Left ventricle myocardium inferior (tissue), 1 donor: ENCODE data around the gene ASB9. TPM values are rescaled to one million over a fixed set of nuclear protein-coding genes. Genes with fewer than 3 reads are reported as not detected.

Experiments used
- DNase-seq: peaks from one replicate; pipeline ENCODE4 v3.0.0-alpha.2; 2020
- H3K27ac ChIP-seq: fragments of 200-600 bp; replicated peaks from 2 replicates; pipeline ENCODE4 v1.8.0; 2021
- H3K27me3 ChIP-seq: fragments of 200-600 bp; 2 replicates; pipeline ENCODE4 v1.8.0; 2021; ENCODE audit warnings: low read depth
- H3K36me3 ChIP-seq: fragments of 200-600 bp; 2 replicates; pipeline ENCODE4 v1.8.0; 2021
- H3K4me1 ChIP-seq: fragments of 200-600 bp; 2 replicates; pipeline ENCODE4 v1.8.0; 2021
- H3K4me3 ChIP-seq: fragments of 200-600 bp; 2 replicates; pipeline ENCODE4 v1.8.0; 2021; ENCODE audit warnings: mild to moderate bottlenecking, moderate library complexity
- H3K9me3 ChIP-seq: fragments of 200-600 bp; replicated peaks from 2 replicates; pipeline ENCODE4 v1.8.0; 2021
- CTCF ChIP-seq: fragments of 200-600 bp; IDR thresholded peaks from 2 replicates; pipeline ENCODE4 v1.8.0; 2021; ENCODE audit warnings: antibody characterized with exemption, mild to moderate bottlenecking, borderline replicate concordance
- intact Hi-C: fragments of 100-400 bp; cut with micrococcal nuclease; formaldehyde crosslinking; loops from one replicate; pipeline ENCODE4 v1.11.0; 2022
- total RNA-seq: library from RNA; stranded (reverse); fragmentation: NEBNext Ultra II Directional; extraction: Animal tissue kit (Norgen Biotek cat#: 25700); gene quantifications from one replicate; pipeline ENCODE4 v1.2.1, GENCODE V29; 2021
- donor health status: DM: no; HTN: yes; CAD: no; lungs with severe emphysema.

Gene ASB9
- total RNA-seq, 1 donor from 2014 or later = 1.3 TPM

GRCh38 chrX:15269120-15269519 is 763 bp downstream of the ASB9 start:
- TF ChIP-seq CTCF = no peak
- Histone ChIP-seq H3K9me3 (no peaks in the 10 kb centered on the region), H3K4me1 (no peaks in the 10 kb centered on the region), H3K27ac (no peak overlapping the region), H3K27me3 (no peaks in the 10 kb centered on the region), H3K36me3 (no peaks in the 10 kb centered on the region), H3K4me3 (peak overlapping the region; percentile 49)
- no peak for DNase-seq
- intact Hi-C loops = no loop called here

DNA sequence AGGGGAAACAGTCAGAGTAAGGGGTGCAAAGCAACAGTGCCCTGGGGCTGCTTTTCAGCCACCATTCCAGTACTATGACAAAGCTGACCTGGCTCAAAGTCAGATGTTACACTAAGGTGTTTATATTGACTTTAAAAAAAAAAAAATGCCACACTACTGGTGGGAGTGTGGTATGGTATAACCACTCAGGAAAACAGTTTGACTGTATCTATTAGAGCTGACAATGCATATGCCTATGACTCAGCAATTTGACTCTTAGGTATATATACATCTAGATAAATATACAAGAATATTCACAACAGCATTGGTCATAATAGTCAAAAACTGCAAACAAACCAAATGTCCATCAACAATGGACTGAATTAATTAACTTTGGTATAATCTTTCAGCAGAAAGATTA is 15.0 kb downstream of the ASB9 start:
- Histone ChIP-seq H3K27me3 (no peaks in the 10 kb centered on the region), H3K36me3 (no peaks in the 10 kb centered on the region), H3K27ac (no peak overlapping the region), H3K9me3 (no peaks in the 10 kb centered on the region), H3K4me3 (no peak overlapping the region), H3K4me1 (no peaks in the 10 kb centered on the region)
- intact Hi-C loops = no loop called here
- DNase-seq = no peak
- TF ChIP-seq CTCF = no peak

- H3K4me1 ChIP-seq = no peaks in the 10 kb centered on the region
- no peak for TF ChIP-seq CTCF
- DNase-seq = no peak
- no peaks in the 10 kb centered on the region for H3K9me3 ChIP-seq
- no peak overlapping the region for H3K27ac ChIP-seq
- no peaks in the 10 kb centered on the region for H3K27me3 ChIP-seq
- intact Hi-C loops = no loop called here
- no peaks in the 10 kb centered on the region for H3K36me3 ChIP-seq
- H3K4me3 ChIP-seq = no peak overlapping the region
Measured at GRCh38 chrX:15245896-15246295, 24.0 kb downstream of the ASB9 start.

GRCh38 chrX:15244421-15244820 is 25.5 kb downstream of the ASB9 start:
- intact Hi-C loops = loop anchor here (5.0 kb wide), 1 partner anchor 1207 kb away; no protein-coding TSS in a partner anchor
- Histone ChIP-seq H3K27me3 (no peaks in the 10 kb centered on the region), H3K27ac (no peak overlapping the region), H3K9me3 (no peaks in the 10 kb centered on the region), H3K4me1 (no peaks in the 10 kb centered on the region), H3K4me3 (no peak overlapping the region), H3K36me3 (no peaks in the 10 kb centered on the region)
- no peak for TF ChIP-seq CTCF
- no peak for DNase-seq

DNA sequence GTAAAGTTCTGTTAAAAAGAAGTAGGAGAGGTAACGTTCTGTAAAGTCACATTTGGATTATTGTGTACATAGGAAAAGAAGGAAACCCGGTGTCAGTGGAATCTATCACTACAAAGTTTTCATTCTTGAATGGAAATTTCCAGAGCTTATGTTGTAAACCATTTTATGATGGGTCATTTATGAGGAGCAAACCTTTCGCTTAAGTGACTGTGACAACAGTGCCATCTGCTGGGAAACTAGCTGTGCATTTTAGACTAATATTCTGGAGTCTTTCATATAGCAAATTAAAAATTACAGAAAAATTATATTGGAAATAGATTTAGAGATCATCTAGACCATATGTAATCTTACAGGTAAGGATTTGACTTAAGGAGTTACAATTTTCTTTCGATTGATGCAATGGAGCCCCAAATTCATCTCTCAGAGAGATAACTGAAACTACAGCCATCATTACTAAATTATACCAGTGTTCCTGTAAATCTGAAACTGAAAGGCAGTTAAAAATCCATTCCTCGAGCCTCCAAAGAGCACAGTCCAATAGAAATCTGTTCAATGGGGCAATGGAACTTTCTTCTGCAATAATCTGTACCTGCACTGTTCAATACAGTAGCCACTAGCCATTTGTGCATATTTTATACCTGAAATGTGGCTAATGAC is 26.9 kb downstream of the ASB9 start:
- H3K36me3 ChIP-seq = no peaks in the 10 kb centered on the region
- intact Hi-C loops = loop anchor here (5.0 kb wide), 1 partner anchor 1206 kb away; no protein-coding TSS in a partner anchor
- H3K9me3 ChIP-seq = no peaks in the 10 kb centered on the region
- H3K4me1 ChIP-seq = no peaks in the 10 kb centered on the region
- DNase-seq = no peak
- no peak overlapping the region for H3K27ac ChIP-seq
- no peak overlapping the region for H3K4me3 ChIP-seq
- H3K27me3 ChIP-seq = no peaks in the 10 kb centered on the region
- TF ChIP-seq CTCF = peak; percentile 55
